A549 (cell line): ENCODE measurements around the gene IREB2. TPM values are rescaled to one million over a fixed set of nuclear protein-coding genes. Genes with fewer than 3 reads are reported as not detected.

Experiments
- ATAC-seq, 2 experiments: fragments of 200-7000 bp in 1 of 2; fragments of >200 bp in 1 of 2; cut with Nextera tagmentation in 1 of 2; cut with Tn5 transposase in 1 of 2; 3 replicates each; pipeline versions ENCODE4 v1.8.0 to v1.9.1; 2018 to 2020; ENCODE audit warnings: mild to moderate bottlenecking in 1 of 2, moderate library complexity in 1 of 2
- CTCF ChIA-PET: fragments of 300-600 bp; sonication (Branson Sonifier 250); formaldehyde crosslinking; extraction: SDS; loops from one replicate; lab custom pipeline; 2021; ENCODE audit warnings: antibody characterized with exemption, inconsistent platforms; lab: Yijun Ruan, JAX
- POLR2A ChIA-PET: fragments of 350-600 bp; formaldehyde crosslinking; extraction: SDS; loops from one replicate; lab custom pipeline; 2021; ENCODE audit warnings: antibody characterized with exemption, inconsistent platforms; lab: Yijun Ruan, JAX
- DNase-seq, 2 experiments: peaks; one replicate each; pipeline versions ENCODE4 v3.0.0 to v3.0.0-alpha.2; 2011 to 2016; ENCODE audit warnings: low read depth in 1 of 2, low spot score in 1 of 2
- FAIRE-seq: peaks from 2 replicates; lab custom pipeline; 2011; peaks lifted over from hg19 to GRCh38; lab: Jason Lieb, UNC
- H3K27ac ChIP-seq, 2 experiments: fragments of >200 bp; sonication (Bioruptor Twin); formaldehyde crosslinking; 3 replicates each; pipeline ENCODE4 v1.5.1; 2016 to 2017
- H3K4me1 ChIP-seq: fragments of >200 bp; sonication (Bioruptor Twin); formaldehyde crosslinking; 3 replicates; pipeline ENCODE4 v1.6.1; 2016
- H3K4me2 ChIP-seq: fragments of >200 bp; sonication (Bioruptor Twin); formaldehyde crosslinking; 3 replicates; pipeline ENCODE4 v1.6.1; 2016
- H3K4me3 ChIP-seq: fragments of >200 bp; sonication (Bioruptor Twin); formaldehyde crosslinking; 3 replicates; pipeline ENCODE4 v1.5.1; 2016
- H3K9me3 ChIP-seq: fragments of >200 bp; sonication (Bioruptor Twin); formaldehyde crosslinking; 3 replicates; pipeline ENCODE4 v1.6.1; 2016
- CBX8 ChIP-seq: fragments of 200-600 bp; sonication (generic); IDR thresholded peaks from 2 replicates; pipeline ENCODE4 v1.6.1; 2016
- CHD2 ChIP-seq: fragments of 150-350 bp; IDR thresholded peaks from 2 replicates; pipeline ENCODE4 v1.6.1; 2014; ENCODE audit warnings: low read length; ENCODE audit not compliant: partially characterized antibody
- CHD4 ChIP-seq: fragments of 200-600 bp; sonication (generic); IDR thresholded peaks from 2 replicates; pipeline ENCODE4 v1.6.1; 2016; ENCODE audit warnings: antibody characterized with exemption, mild to moderate bottlenecking, borderline replicate concordance
- EP300 ChIP-seq, 2 experiments: fragments of >200 bp; sonication (Bioruptor Twin); formaldehyde crosslinking; IDR thresholded peaks; 2 replicates in 1 of 2; 3 replicates in 1 of 2; pipeline ENCODE4 v1.6.1; 2016 to 2017
- FOSB ChIP-seq: fragments of 250-450 bp; sonication (Bioruptor Pico); IDR thresholded peaks from 2 replicates; pipeline ENCODE4 v1.5.0; 2020; ENCODE audit warnings: mild to moderate bottlenecking, moderate library complexity
- FOSL2 ChIP-seq, 2 experiments: fragments of 450-650 bp in 1 of 2; fragments of >200 bp in 1 of 2; sonication (Bioruptor Twin) in 1 of 2; formaldehyde crosslinking; IDR thresholded peaks; 2 replicates each; pipeline versions ENCODE4 v1.5.0 to v1.6.1; 2016 to 2020; ENCODE audit warnings: mild to moderate bottlenecking in 1 of 2, moderate library complexity in 1 of 2
- HEYL ChIP-seq: fragments of 250-450 bp; sonication (Bioruptor Pico); IDR thresholded peaks from 2 replicates; pipeline ENCODE4 v1.8.0; 2021; ENCODE audit warnings: mild to moderate bottlenecking, moderate library complexity
- HMGXB4 ChIP-seq: fragments of 250-450 bp; sonication (Bioruptor Pico); IDR thresholded peaks from 2 replicates; pipeline ENCODE4 v1.5.0; 2021; ENCODE audit warnings: mild to moderate bottlenecking, moderate library complexity, borderline replicate concordance
- HOXA7 ChIP-seq: fragments of 250-450 bp; sonication (Bioruptor Pico); IDR thresholded peaks from 2 replicates; pipeline ENCODE4 v1.5.0; 2020; ENCODE audit warnings: mild to moderate bottlenecking, moderate library complexity
- JUNB ChIP-seq: fragments of >200 bp; sonication (Bioruptor Twin); formaldehyde crosslinking; IDR thresholded peaks from 2 replicates; pipeline ENCODE4 v1.6.1; 2016
- MAFK ChIP-seq: fragments of 450-650 bp; IDR thresholded peaks from 2 replicates; pipeline ENCODE4 v1.6.1; 2014; ENCODE audit not compliant: partially characterized antibody
- MAX ChIP-seq: IDR thresholded peaks from 2 replicates; pipeline ENCODE4 v1.6.1; 2012
- NFE2L2 ChIP-seq: fragments of 150-350 bp; conservative IDR thresholded peaks from 2 replicates; pipeline ENCODE4 v1.6.1; 2014; ENCODE audit warnings: low read length
- RNF2 ChIP-seq: fragments of 200-600 bp; sonication (generic); IDR thresholded peaks from 2 replicates; pipeline ENCODE4 v1.6.1; 2016; ENCODE audit warnings: low read depth, mild to moderate bottlenecking, antibody characterized with exemption, moderate library complexity, borderline replicate concordance
- SREBF2 ChIP-seq: fragments of 450-650 bp; IDR thresholded peaks from 2 replicates; pipeline ENCODE4 v1.6.1; 2014; ENCODE audit warnings: mild to moderate bottlenecking, moderate library complexity
- TP53 ChIP-seq: fragments of 250-450 bp; sonication (Bioruptor Pico); IDR thresholded peaks from 2 replicates; pipeline ENCODE4 v1.5.0; 2021; ENCODE audit warnings: mild to moderate bottlenecking, moderate library complexity
- ZC3H11A ChIP-seq: fragments of 450-650 bp; IDR thresholded peaks from 2 replicates; pipeline ENCODE4 v1.6.1; 2014; ENCODE audit warnings: antibody characterized with exemption, mild to moderate bottlenecking
- ZFP36 ChIP-seq: fragments of 450-650 bp; IDR thresholded peaks from 2 replicates; pipeline ENCODE4 v1.6.1; 2014; ENCODE audit warnings: borderline replicate concordance; ENCODE audit not compliant: partially characterized antibody
- ZSCAN20 ChIP-seq: fragments of 250-450 bp; sonication (Bioruptor Pico); IDR thresholded peaks from 2 replicates; pipeline ENCODE4 v1.8.0; 2022; ENCODE audit warnings: mild to moderate bottlenecking, moderate library complexity
- WGBS: methylation state at CpG from one replicate; pipeline ENCODE4 v1.1.6; 2017; ENCODE audit errors: missing lambda C conversion rate; 5-methylcytosine and 5-hydroxymethylcytosine counted together
- polyA plus RNA-seq, 4 experiments: library from polyadenylated mRNA; depleted of rRNA in 3 of 4; stranded (reverse); fragments of >200 nt; fragmentation: RNase III in 1 of 4; extraction: RNeasy Plus Mini Kit Qiagen cat#74134 plus additional on column Dnase treatment in 1 of 4; gene quantifications; 2 replicates in 3 of 4; 3 replicates in 1 of 4; pipeline ENCODE4 v1.2.3, GENCODE V29; 2011 to 2017

The IREB2 gene
- polyA plus RNA-seq, 2 of the 4 experiments (the other 2 are of a cell fraction), result 37.3 to 78.1 TPM

GRCh38 chr15:78424673-78425072 is 13.3 kb upstream of the IREB2 start:
- H3K4me3 ChIP-seq, result no peak overlapping the region
- H3K4me1 ChIP-seq, result no peaks in the 10 kb centered on the region
- no peak for ATAC-seq
- 55% methylated on average over 3 of the region's 3 CpGs for WGBS
- no peak overlapping the region for H3K27ac ChIP-seq
- no peak for DNase-seq
- no peaks in the 10 kb centered on the region for H3K9me3 ChIP-seq
- TF ChIP-seq ZSCAN20 (CRISPR knock-in tag) (no peak), JUNB (no peak), HMGXB4 (no peak), EP300 (IDR thresholded peaks at IDR 0.05) (no peak), CBX8 (no peak)
- TF ChIP-seq, all 56 proteins: peak for 0
- no peak for FAIRE-seq
- CTCF ChIA-PET, result interaction anchor here (2.0 to 19.5 kb wide), 5 partner anchors 9 to 115 kb away, joined by 8 to 571 read pairs (median 101); partner anchors contain the start of gene IREB2
- H3K4me2 ChIP-seq, result no peak overlapping the region
- POLR2A ChIA-PET, result interaction anchor here (3.6 kb wide), 1 partner anchor 13 kb away, joined by 20 read pairs; the partner anchor contains the start of gene IREB2

- WGBS, result 20% methylated on average over 1 of the region's 1 CpG
- TF ChIP-seq FOSB (CRISPR knock-in tag) (no peak), HEYL (CRISPR knock-in tag) (no peak), CHD4 (no peak), MAX (no peak), CHD2 (no peak), SREBF2 (no peak), HOXA7 (CRISPR knock-in tag) (no peak), NFE2L2 (peak; percentile 26; the same call in 1 of the 2 replicates), FOSL2 (IDR thresholded peaks at IDR 0.05) (no peak), FOSL2 (CRISPR knock-in tag; IDR thresholded peaks at IDR 0.05) (peak; percentile 29; the same call in 1 of the 2 replicates), ZC3H11A (no peak), TP53 (CRISPR knock-in tag) (no peak), MAFK (peak; percentile 24)
- TF ChIP-seq, all 56 proteins: peak for 3
- Histone ChIP-seq H3K4me3 (no peak overlapping the region), H3K4me2 (no peak overlapping the region), H3K9me3 (no peaks in the 10 kb centered on the region), H3K4me1 (no peaks in the 10 kb centered on the region), H3K27ac (no peak overlapping the region)
- FAIRE-seq (no peak), ATAC-seq (no peak), DNase-seq (no peak)
- POLR2A ChIA-PET, result no interaction called here
- CTCF ChIA-PET, result interaction anchor here (2.0 to 19.5 kb wide), 3 partner anchors 10 to 117 kb away, joined by 8 to 571 read pairs (median 49); no protein-coding TSS in a partner anchor
Measured at GRCh38 chr15:78425643-78426042, 12.4 kb upstream of the IREB2 start.

- no peaks in the 10 kb centered on the region for H3K9me3 ChIP-seq
- no peak for FAIRE-seq
- 45% methylated on average over 5 of the region's 5 CpGs for WGBS
- H3K27ac ChIP-seq, result no peak overlapping the region
- H3K4me1 ChIP-seq, result no peaks in the 10 kb centered on the region
- ChIA-PET CTCF (interaction anchor here (6.1 kb wide), 1 partner anchor 118 kb away, joined by 49 read pairs; no protein-coding TSS in a partner anchor), POLR2A (interaction anchor here (3.4 kb wide), 1 partner anchor 11 kb away, joined by 15 read pairs; the partner anchor contains the start of gene IREB2)
- no peak overlapping the region for H3K4me3 ChIP-seq
- H3K4me2 ChIP-seq, result no peak overlapping the region
- no peak for DNase-seq
- no peak for TF ChIP-seq ZFP36
- peak; percentile 76; the same call in 1 of the 2 replicates for TF ChIP-seq RNF2
- TF ChIP-seq MAFK, result no peak
- TF ChIP-seq CBX8, result peak; percentile 89
- ATAC-seq, result no peak
Measured at GRCh38 chr15:78426300-78426699, 11.7 kb upstream of the IREB2 start.
